ENCODE results near the gene PDE3B.

DNA sequence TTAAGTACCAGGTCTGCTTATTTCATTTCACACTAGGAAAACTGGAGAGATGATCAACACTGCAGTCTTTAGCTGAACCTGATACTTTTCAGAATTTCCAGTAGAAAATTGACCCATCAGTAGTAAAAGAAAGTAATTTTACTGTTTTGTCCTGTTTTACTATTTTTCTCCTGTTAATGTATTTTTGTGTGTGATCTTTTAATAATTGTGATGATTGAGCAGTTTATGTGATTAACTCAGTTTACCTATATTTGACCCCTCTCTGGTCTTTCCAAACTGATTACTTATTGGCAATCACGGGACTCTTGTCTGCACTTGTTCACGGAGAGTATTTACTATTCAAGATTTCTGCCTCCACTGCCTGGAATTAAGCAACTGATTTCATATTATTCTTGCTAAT is 249.0 kb downstream of the PDE3B start:
- TF ChIP-seq, protein P1, sequence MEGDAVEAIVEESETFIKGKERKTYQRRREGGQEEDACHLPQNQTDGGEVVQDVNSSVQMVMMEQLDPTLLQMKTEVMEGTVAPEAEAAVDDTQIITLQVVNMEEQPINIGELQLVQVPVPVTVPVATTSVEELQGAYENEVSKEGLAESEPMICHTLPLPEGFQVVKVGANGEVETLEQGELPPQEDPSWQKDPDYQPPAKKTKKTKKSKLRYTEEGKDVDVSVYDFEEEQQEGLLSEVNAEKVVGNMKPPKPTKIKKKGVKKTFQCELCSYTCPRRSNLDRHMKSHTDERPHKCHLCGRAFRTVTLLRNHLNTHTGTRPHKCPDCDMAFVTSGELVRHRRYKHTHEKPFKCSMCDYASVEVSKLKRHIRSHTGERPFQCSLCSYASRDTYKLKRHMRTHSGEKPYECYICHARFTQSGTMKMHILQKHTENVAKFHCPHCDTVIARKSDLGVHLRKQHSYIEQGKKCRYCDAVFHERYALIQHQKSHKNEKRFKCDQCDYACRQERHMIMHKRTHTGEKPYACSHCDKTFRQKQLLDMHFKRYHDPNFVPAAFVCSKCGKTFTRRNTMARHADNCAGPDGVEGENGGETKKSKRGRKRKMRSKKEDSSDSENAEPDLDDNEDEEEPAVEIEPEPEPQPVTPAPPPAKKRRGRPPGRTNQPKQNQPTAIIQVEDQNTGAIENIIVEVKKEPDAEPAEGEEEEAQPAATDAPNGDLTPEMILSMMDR (IDR thresholded peaks at IDR 0.05): no peak
- no peak for TF ChIP-seq POLR2A (IDR thresholded peaks at IDR 0.05)

Data from adrenal gland (tissue), 5 donors.